Measurements from ENCODE around the gene DMBX1.

The DMBX1 gene

DNA sequence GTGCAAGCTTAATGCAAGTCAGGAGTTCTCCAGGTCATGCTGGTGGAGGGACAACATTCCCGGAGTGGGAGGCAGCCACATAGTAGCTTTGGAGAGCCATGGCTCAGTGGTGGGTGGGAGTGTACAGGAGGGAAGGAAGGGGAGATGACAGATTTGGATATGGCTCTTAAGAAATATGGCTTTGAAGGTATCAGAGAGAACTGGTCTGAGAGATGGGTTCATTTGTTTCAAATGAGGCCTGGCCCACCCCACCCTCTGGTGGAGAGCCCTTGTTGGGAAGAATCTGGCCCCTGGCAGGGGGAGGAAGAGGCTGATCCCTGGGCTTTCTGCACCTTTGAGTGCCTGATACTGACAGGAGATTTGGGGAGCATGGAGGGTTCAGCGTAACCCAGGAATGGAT lies 6.1 kb downstream of the DMBX1 start:
- H3K27me3 Mint-ChIP-seq (ENCODE audit: low read depth, poor library complexity): peaks cover 99% of the 10 kb centered on the region
- H3K27ac Mint-ChIP-seq: no peak overlapping the region
- H3K4me3 Mint-ChIP-seq: no peak overlapping the region
- H3K9me3 Mint-ChIP-seq: no peaks in the 10 kb centered on the region
- TF ChIP-seq, protein P1, sequence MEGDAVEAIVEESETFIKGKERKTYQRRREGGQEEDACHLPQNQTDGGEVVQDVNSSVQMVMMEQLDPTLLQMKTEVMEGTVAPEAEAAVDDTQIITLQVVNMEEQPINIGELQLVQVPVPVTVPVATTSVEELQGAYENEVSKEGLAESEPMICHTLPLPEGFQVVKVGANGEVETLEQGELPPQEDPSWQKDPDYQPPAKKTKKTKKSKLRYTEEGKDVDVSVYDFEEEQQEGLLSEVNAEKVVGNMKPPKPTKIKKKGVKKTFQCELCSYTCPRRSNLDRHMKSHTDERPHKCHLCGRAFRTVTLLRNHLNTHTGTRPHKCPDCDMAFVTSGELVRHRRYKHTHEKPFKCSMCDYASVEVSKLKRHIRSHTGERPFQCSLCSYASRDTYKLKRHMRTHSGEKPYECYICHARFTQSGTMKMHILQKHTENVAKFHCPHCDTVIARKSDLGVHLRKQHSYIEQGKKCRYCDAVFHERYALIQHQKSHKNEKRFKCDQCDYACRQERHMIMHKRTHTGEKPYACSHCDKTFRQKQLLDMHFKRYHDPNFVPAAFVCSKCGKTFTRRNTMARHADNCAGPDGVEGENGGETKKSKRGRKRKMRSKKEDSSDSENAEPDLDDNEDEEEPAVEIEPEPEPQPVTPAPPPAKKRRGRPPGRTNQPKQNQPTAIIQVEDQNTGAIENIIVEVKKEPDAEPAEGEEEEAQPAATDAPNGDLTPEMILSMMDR (IDR thresholded peaks at IDR 0.05): no peak
- DNase-seq: no peak
- no peaks in the 10 kb centered on the region for H3K36me3 Mint-ChIP-seq (ENCODE audit: low read depth)
- peaks cover 21% of the 10 kb centered on the region for H3K4me1 Mint-ChIP-seq

DNA sequence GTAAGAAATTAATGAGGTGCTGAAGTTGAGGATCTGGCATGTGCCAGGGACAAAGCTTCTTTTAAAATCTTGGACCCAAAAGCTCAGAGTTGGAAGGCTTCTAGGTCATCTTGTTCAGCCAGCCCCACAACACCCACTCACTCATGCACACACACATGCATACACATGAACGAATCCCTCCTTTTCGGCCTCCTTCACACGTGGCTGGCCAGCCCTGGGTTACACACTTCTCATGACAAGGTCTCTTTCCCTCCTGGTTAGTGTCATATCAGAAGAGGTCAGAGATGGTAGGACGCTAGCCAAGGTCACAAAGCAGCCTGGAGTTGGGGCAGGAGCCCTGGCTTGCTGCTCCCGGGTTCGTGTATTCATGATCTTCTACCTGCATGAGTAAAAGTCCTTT lies 6.9 kb downstream of the DMBX1 start:
- DNase-seq: no peak
- H3K4me3 Mint-ChIP-seq: no peak overlapping the region
- peaks cover 18% of the 10 kb centered on the region for H3K4me1 Mint-ChIP-seq
- no peaks in the 10 kb centered on the region for H3K9me3 Mint-ChIP-seq
- H3K36me3 Mint-ChIP-seq (ENCODE audit: low read depth): no peaks in the 10 kb centered on the region
- H3K27me3 Mint-ChIP-seq (ENCODE audit: low read depth, poor library complexity): peaks cover 99% of the 10 kb centered on the region
- TF ChIP-seq, protein P1 (IDR thresholded peaks at IDR 0.05): no peak
- H3K27ac Mint-ChIP-seq: no peak overlapping the region

DNA sequence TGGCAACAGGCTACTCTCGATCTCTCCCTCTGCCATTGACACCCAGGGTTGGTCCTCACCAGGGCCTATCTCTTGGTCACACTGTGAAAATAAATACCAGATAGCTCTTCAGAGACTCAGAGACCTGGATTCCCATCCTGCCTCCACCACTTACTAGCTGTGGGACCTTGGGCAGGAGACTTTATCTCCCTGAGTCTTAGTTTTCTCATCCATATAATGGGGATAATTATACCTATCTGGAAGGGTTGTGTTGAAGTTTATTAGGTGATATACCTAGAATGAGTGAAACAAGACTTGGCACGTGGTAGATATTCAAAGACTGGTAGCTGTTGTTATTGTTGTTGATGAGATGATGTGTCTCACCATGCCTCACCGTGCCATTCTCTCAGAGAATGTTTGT lies 7.4 kb downstream of the DMBX1 start:
- Mint-ChIP-seq H3K36me3 (ENCODE audit: low read depth) (no peaks in the 10 kb centered on the region), H3K9me3 (no peaks in the 10 kb centered on the region), H3K4me3 (no peak overlapping the region), H3K4me1 (peaks cover 13% of the 10 kb centered on the region), H3K27me3 (ENCODE audit: low read depth, poor library complexity) (peaks cover 99% of the 10 kb centered on the region), H3K27ac (no peak overlapping the region)
- TF ChIP-seq, protein P1 (IDR thresholded peaks at IDR 0.05): no peak
- no peak for DNase-seq

DNA sequence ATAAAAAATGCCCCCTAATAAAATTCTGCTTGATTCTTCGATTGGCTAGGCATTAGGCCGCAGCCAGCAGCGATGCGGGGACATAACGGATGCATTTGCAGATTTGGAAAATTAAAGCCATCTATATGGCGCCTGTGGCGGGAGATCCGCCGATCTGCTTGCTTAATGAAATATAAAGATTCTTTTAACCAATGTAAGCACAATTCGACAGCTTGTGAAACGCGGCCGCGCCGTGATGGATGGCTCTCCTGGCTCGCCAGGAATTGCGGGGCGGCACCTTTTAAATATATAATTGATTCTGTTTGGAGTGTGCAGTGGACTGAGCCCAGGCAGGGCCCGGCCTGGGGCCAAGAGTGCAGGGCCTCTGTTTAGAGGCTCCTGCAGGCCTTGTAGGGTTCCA lies 8.0 kb downstream of the DMBX1 start:
- Mint-ChIP-seq H3K4me1 (peaks cover 8% of the 10 kb centered on the region), H3K4me3 (no peak overlapping the region), H3K36me3 (ENCODE audit: low read depth) (no peaks in the 10 kb centered on the region), H3K27me3 (ENCODE audit: low read depth, poor library complexity) (peaks cover 99% of the 10 kb centered on the region), H3K9me3 (no peaks in the 10 kb centered on the region), H3K27ac (no peak overlapping the region)
- TF ChIP-seq, protein P1 (IDR thresholded peaks at IDR 0.05): no peak
- DNase-seq: no peak

DNA sequence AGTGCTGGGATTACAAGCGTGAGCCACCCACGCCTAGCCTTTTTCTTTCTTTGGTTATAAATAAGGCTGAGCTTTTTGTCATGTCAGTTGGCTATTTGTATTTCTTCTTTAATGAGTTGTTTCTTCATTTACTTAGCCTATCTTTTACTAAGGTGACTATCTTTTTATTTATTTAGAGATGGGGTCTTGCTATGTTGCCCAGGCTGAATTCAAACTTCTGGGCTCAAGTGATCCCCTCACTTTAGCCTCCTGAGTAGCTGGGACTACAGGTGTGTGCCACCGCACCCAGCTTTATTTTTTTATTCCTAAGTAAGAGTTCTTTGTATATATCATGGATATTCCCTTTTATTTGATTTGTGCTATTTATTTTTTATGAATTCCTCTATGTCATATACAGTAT lies 11.9 kb downstream of the DMBX1 start:
- no peaks in the 10 kb centered on the region for H3K4me1 Mint-ChIP-seq
- H3K27ac Mint-ChIP-seq: no peak overlapping the region
- H3K36me3 Mint-ChIP-seq (ENCODE audit: low read depth): no peaks in the 10 kb centered on the region
- H3K9me3 Mint-ChIP-seq: no peaks in the 10 kb centered on the region
- peaks cover 79% of the 10 kb centered on the region for H3K27me3 Mint-ChIP-seq (ENCODE audit: low read depth, poor library complexity)
- TF ChIP-seq, protein P1 (IDR thresholded peaks at IDR 0.05): no peak
- DNase-seq: no peak
- no peak overlapping the region for H3K4me3 Mint-ChIP-seq

DNA sequence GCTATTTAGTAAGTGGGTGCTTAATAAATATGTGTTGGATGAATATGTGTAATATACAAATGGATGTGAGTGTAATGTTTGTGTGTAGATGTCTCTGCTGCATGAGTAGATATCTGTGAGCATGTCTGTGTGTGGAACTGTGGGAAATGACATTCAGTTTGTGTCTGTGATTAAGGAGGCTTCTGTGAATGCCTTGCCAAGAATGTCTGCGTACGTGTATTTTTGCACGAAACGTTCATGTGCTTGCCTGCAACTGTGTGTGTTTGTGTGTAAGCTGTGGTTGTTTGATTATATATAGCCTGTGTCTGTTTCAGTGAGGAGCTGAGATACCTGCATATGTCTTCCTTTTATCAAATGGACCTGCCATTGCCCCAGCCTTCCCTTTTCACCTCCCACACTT lies 13.8 kb downstream of the DMBX1 start:
- no peak for DNase-seq
- no peak overlapping the region for H3K27ac Mint-ChIP-seq
- H3K4me1 Mint-ChIP-seq: no peaks in the 10 kb centered on the region
- H3K27me3 Mint-ChIP-seq (ENCODE audit: low read depth, poor library complexity): peaks cover 77% of the 10 kb centered on the region
- TF ChIP-seq, protein P1 (IDR thresholded peaks at IDR 0.05): no peak
- H3K9me3 Mint-ChIP-seq: no peaks in the 10 kb centered on the region
- H3K4me3 Mint-ChIP-seq: no peak overlapping the region
- H3K36me3 Mint-ChIP-seq (ENCODE audit: low read depth): no peaks in the 10 kb centered on the region

Data from nephron progenitor cell (in vitro differentiated cells).